Measurements from ENCODE around the gene RFX2. TPM values are rescaled to one million over a fixed set of nuclear protein-coding genes. Genes with fewer than 3 reads are reported as not detected.

The RFX2 gene
- total and polyA plus RNA-seq, 2 donors from 2014 or later = 4.6 to 12.6 TPM

- Histone ChIP-seq H3K4me1 (ENCODE audit: control insufficient read depth in 2 of 3, insufficient read depth in 2 of 3, low read depth in 1 of 3, low read length in 3 of 3) (peaks cover 5 to 21% (median 12%) of the 10 kb centered on the region in 3 donors), H3K27ac (ENCODE audit: low read depth in 2 of 2, low read length in 2 of 2) (peak overlapping the region; percentile 94 to 95), H3K27me3 (ENCODE audit: control insufficient read depth, insufficient read depth, low read length) (no peaks in the 10 kb centered on the region), H3K9ac (ENCODE audit: low read length in 3 of 3) (peak overlapping the region in 2 of 3 donors; percentile 54 to 65), H3K4me3 (ENCODE audit: low read length in 3 of 3) (peak overlapping the region; percentile 7 to 57 (median 45)), H3K9me3 (ENCODE audit: control insufficient read depth in 2 of 3, insufficient read depth in 1 of 3, low read length in 3 of 3) (no peaks in the 10 kb centered on the region), H3K36me3 (ENCODE audit: control insufficient read depth in 2 of 3, insufficient read depth in 3 of 3, low read length in 3 of 3) (no peaks in the 10 kb centered on the region)
- TF ChIP-seq CTCF (IDR thresholded peaks at IDR 0.05; ENCODE audit: borderline replicate concordance, extremely low read depth, insufficient read depth) = no peak
- no peak for FAIRE-seq
- DNase-seq = peak; percentile 88 to 95 (median 90)
- intact Hi-C loops (cut with DNase I) = no loop called here
Measured at GRCh38 chr19:6092329-6093286, 17.7 kb downstream of the RFX2 start.

DNA sequence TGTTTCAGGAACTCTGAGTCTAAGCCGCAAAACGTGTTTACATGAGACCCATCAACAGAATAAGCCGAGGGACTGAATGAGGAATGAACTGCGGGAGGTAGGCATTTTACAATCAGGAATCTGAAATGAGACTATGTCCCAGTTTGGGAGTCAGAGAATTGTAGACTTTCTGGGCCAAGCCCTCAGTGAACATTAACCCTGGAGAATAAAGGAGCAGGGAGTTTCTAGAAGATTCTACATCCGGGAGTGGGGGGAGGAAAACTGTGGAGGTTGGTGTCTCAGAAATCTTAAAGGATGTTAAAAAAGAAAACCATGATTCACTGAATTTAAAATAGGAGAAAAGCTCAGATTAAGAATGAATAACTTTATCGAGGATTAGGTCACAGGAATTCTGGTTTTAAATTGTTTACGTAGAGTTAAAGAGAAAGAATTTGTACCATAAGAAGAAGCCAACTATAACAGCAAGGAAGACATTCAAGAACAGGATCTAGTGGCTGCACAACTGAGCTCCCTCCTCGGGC, 18.5 kb downstream of the RFX2 start:
- peak in 2 of 5 donors; percentile 49 to 65 for DNase-seq
- Histone ChIP-seq H3K27ac (ENCODE audit: low read depth in 2 of 2, low read length in 2 of 2) (peak overlapping the region; percentile 94 to 95), H3K9ac (ENCODE audit: low read length in 3 of 3) (peak overlapping the region in 2 of 3 donors; percentile 31 to 54), H3K36me3 (ENCODE audit: control insufficient read depth in 2 of 3, insufficient read depth in 3 of 3, low read length in 3 of 3) (no peaks in the 10 kb centered on the region), H3K9me3 (ENCODE audit: control insufficient read depth in 2 of 3, insufficient read depth in 1 of 3, low read length in 3 of 3) (no peaks in the 10 kb centered on the region), H3K27me3 (ENCODE audit: control insufficient read depth, insufficient read depth, low read length) (no peaks in the 10 kb centered on the region), H3K4me1 (ENCODE audit: control insufficient read depth in 2 of 3, insufficient read depth in 2 of 3, low read depth in 1 of 3, low read length in 3 of 3) (peaks cover 6 to 25% (median 20%) of the 10 kb centered on the region in 3 donors), H3K4me3 (ENCODE audit: low read length in 3 of 3) (peak overlapping the region; percentile 20 to 57 (median 45))
- no peak for TF ChIP-seq CTCF (IDR thresholded peaks at IDR 0.05; ENCODE audit: borderline replicate concordance, extremely low read depth, insufficient read depth)
- intact Hi-C loops (cut with DNase I) = no loop called here
- no peak for FAIRE-seq

DNA sequence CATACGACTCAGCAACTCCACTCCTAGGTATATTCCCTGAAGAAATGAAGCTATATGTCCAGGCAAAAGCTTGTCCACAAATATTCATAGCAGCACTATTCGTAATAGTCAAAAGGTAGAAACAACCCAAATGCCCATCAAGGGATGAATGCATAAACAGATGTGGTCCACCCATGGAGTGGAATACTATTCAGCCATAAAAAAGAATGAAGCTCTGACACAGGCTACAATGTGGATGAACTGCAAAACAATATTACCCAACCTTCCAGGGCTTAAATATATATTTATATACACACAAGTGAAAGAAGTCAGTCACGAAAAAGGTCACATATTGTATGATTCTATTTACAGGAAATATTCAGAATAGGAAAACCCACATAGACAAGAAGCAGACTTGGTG, 19.7 kb downstream of the RFX2 start:
- Histone ChIP-seq H3K27me3 (ENCODE audit: control insufficient read depth, insufficient read depth, low read length) (no peaks in the 10 kb centered on the region), H3K27ac (ENCODE audit: low read depth in 2 of 2, low read length in 2 of 2) (no peak overlapping the region), H3K4me3 (ENCODE audit: low read length in 3 of 3) (no peak overlapping the region), H3K9ac (ENCODE audit: low read length in 3 of 3) (no peak overlapping the region), H3K36me3 (ENCODE audit: control insufficient read depth in 2 of 3, insufficient read depth in 3 of 3, low read length in 3 of 3) (no peaks in the 10 kb centered on the region), H3K4me1 (ENCODE audit: control insufficient read depth in 2 of 3, insufficient read depth in 2 of 3, low read depth in 1 of 3, low read length in 3 of 3) (peaks cover 6 to 25% (median 23%) of the 10 kb centered on the region in 3 donors), H3K9me3 (ENCODE audit: control insufficient read depth in 2 of 3, insufficient read depth in 1 of 3, low read length in 3 of 3) (no peaks in the 10 kb centered on the region)
- no peak for DNase-seq
- no peak for FAIRE-seq
- no peak for TF ChIP-seq CTCF (IDR thresholded peaks at IDR 0.05; ENCODE audit: borderline replicate concordance, extremely low read depth, insufficient read depth)
- intact Hi-C loops (cut with DNase I) = no loop called here

All from kidney (tissue), 14 donors.